ENCODE data around the gene SLC13A4. TPM values are rescaled to one million over a fixed set of nuclear protein-coding genes. Genes with fewer than 3 reads are reported as not detected.
"Not testable (repeated sequence)": the region's sequence is repeated elsewhere in the genome, so short reads cannot be mapped to it uniquely, and the experiment has no call there.

SLC13A4 gene
- total RNA-seq, 1 experiment from 2014 or later: not detected

DNA sequence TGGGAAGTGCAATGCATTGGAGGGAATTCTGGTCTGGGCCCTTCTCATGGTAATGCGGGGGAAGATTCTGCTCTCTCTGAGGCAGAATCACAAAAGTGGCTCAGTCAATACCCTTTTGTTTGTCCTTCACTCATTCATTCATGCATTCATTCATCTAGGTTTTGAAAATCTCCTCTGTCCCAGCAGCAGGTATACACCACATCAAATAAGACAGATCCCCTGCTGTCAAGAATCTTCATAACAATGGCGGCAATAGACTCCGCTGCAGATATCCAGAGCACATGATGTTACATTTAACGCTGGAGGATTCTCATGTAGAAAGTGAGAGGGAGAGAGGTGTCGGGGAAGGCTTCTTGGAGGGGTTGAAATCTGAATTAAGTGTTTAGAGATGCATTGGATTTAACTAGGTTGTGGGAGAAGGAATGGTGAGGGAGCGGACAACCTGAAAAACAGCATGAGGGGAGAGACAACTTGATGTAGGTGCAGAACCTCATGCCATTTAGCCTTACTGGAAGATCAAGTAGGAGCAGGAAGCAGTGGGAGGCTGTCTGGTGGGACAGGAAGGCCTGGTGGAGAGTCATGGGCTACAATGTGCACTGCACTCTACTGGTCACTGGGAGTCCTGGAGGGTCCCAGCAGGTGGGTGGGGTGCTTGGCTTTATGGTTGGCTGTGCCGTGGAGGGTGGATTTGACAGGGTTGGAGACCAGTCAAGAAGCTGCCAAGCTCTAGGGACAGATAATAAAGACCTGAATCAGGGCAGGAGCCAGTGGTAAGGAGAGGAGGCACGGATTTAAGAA is 25.8 kb upstream of the SLC13A4 start:
- DNase-seq (ENCODE audit: extremely low read depth, low read depth): no peak

DNA sequence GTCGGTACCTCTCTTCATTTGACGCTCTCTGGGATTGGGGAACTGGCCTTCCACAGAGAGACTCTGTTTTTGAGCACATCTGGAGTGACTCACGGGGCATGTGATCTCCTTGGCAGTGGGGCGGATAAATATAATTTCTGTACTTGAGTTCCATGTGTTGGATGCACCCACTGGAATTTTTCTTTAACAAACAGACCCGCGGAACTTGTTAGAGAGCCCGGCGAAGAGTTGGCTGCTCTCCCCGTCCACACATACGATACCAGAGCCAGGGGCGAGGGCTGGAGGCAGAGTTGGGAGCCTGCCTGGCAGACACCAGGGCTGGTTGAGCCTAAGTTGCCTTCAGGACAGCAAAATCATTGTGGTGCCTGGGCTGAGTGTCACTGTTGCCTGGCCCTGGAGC is 20.8 kb upstream of the SLC13A4 start, which contains the start of gene FAM180A:
FAM180A (minus strand) TSS at position 44 of the 400 bp plus-strand sequence. CDS start 233 bp downstream, outside the sequence.
- DNase-seq (ENCODE audit: extremely low read depth, low read depth): no peak

GRCh38 chr7:135747366-135747765 is 19.4 kb upstream of the SLC13A4 start:
- no peak for DNase-seq (ENCODE audit: extremely low read depth, low read depth)

DNA sequence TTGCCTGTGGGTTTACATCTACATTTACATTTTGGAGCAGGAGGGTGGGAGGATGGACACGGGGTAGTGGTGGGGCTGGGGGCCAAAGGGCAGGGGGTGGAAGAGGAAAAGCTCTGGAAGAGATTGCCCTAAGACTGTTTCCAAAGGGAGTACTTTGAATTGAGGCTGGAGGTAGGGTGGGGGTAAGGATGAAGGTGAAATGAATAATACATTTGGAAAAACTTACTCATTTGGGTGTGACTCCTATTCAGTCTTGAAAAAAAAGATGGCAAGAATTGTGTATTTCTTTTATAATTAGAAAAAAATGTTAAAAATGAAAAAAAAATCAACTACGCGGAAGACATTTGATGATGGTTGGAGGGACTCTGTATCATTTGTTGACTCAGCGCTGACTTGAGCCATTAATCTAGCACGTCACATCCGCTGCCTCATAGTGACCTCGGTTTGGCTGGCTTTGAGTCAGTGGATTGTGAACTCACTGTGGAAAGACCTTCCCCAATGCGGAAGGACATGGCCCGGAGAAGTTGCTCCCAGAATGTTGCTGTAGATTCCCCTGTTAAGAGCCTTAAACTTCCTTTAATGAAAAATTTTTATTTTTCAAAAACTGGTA is 17.8 kb upstream of the SLC13A4 start:
- peak; percentile 60 for DNase-seq (ENCODE audit: extremely low read depth, low read depth)

DNA sequence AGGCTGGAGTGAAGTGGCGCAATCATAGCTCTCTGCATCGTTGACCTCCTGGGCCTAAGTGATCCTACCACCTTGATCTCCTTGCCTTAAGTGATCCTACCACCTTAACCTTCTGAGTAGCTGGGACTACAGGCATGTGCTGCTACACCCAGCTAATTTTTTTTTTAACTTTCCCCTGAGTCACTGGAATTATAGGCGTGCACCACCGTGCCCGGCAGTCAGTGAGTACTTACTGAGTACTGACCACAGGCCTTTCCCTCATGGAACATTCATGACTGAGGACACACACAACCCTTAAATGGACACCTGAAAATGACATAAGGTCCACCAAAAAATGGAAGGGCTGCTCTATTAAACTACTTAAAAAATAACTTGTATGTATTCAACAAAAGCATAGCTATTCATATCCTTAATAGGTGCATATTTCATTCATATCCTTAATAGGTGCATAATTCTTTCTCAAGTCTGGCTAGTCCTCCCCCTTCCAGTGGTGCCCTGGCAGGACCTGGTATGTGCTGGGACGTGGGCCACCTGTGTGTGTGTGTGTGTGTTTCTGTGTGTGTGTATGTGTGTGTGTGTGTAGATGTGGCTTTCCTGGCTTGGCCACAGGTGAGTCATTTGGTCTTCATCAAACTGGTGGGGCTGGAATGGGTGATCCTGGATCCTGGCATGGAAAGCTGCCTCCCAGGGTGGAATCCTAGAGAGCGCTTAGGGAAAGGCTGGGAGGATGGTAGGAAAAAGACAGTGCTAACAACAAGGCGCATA is 17.1 kb upstream of the SLC13A4 start:
- no peak for DNase-seq (ENCODE audit: extremely low read depth, low read depth)

DNA sequence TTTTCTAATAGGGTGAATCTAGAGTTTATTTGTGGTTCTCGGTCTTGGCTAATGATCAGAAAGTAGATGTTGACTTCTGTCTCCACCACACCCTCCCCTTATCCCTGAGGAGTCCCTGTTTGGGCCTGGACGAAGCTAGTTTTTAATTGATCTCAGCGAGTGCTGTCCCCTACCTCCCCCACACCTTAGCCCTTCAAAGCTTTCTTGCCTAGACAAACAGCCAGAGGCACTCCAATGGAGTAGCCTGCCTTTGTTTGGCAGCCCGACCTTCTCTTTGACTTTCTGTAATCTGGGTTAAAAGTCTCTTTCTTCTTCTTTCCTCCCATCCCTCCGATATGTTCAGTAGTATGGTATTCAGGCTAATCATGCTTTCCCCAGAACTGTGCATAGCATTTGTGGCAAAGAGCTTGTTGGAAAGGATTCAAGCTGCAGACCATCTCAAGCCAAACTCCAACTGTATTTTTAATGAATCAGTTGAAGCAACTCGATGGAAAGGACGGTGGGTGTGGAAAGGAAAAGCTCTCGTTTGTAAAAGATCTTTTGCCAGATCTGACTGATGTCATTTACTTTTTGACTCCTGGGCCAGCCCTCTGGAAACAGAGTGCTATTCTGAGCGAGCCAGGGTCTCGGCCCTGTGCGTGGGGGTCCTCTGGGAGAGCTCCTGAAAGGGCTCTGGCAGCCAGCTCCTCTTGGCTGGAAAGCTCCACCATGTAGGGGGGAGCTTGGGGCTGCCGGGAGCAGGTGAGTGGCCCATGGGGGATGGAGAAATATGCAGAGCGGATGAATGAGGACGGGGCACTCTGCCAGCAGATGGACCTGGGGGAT is 16.1 kb upstream of the SLC13A4 start:
- DNase-seq (ENCODE audit: extremely low read depth, low read depth): no peak

- DNase-seq (ENCODE audit: extremely low read depth, low read depth): no peak
Observed at GRCh38 chr7:135742371-135742770, 14.4 kb upstream of the SLC13A4 start.

DNA sequence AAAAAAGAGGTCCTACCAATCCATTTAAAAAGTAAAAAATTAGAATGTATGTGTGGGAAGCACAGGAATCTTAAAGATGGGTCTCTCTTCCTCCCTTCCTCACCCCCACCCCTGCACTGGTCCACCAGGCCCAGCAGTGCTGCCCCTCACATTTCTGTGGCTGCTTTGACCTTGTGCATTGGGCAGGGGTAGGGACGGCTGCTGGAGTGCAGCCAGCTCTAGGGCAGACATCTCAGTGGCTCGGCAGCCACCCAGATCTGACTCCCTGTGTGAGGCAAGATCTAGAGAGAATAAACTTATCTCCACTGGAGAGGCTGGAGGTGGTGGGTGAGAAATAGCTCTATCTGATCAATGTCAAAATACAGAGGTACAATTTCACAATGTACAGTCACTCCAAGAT is 13.9 kb upstream of the SLC13A4 start:
- no peak for DNase-seq (ENCODE audit: extremely low read depth, low read depth)

GRCh38 chr7:135740889-135741288 is 12.9 kb upstream of the SLC13A4 start:
- DNase-seq (ENCODE audit: extremely low read depth, low read depth): no peak

DNA sequence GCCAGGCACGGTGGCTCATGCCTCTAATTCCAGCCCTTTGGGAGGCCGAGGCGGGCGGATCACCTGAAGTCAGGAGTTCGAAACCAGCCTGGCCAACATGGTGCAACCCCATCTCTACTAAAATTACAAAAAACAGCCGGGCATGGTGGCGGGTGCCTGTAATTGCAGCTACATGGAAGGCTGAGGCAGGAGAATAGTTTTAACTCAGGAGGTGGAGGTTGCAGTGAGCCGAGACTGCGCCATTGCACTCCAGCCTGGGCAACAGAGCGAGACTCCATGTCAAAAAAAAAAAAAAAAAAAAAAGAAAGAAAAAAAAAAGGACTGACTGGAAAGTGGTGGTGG is 9.3 kb upstream of the SLC13A4 start:
- not testable (repeated sequence) for DNase-seq (ENCODE audit: extremely low read depth, low read depth)

DNA sequence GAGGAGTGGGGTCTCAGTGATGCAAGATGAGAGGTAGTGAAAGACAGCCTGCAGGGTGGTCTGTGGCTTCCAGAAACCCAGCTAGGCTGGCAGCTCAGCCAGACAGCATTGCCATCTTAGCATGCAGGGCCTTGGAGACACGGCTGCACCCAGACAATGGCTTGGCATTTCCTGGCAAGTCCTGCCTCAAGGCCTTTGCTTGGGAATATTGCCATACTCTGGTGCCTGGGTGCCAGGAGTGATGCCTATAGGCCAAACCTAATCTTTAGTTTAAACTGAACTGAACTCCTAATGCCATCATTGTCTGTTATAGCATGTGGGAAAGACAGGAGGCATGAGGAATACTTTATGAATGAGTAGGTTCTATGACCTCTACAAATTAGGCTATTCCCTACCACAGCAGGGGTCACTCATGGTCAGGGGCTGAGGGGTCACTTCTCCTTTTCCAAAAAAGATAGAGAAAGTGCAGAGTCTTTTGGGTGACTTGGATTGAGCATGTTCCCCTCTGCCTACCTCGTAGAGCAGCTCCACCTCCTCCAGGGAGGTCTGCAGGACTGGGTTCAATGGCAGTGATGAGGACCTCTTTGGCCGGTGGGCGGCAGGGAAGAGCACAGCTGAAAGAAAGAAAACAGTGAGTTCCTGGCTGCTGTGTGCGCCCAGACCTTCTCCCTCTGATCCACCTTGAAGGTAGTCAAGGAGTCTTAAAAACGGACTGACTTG is 8.8 kb upstream of the SLC13A4 start:
- DNase-seq (ENCODE audit: extremely low read depth, low read depth): no peak

DNA sequence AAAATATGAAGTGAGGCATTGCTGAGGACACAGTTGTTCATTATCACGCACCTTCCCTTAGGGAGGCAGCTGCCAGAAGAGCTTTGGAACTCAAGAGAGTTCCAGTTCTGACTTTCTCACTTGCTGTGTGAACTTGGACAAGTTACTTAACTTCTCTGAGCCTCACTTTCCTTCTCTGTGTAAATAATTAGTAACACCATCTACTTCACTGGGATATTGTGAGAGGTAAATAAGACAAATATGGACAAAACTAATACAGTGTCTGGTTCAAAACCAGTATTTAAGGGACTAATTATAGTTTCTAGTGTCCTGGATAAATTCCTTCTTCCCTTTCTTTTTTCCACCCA is 6.3 kb upstream of the SLC13A4 start:
- no peak for DNase-seq (ENCODE audit: extremely low read depth, low read depth)

- DNase-seq (ENCODE audit: extremely low read depth, low read depth): no peak
Observed at GRCh38 chr7:135733603-135734342, 5.8 kb upstream of the SLC13A4 start.

DNA sequence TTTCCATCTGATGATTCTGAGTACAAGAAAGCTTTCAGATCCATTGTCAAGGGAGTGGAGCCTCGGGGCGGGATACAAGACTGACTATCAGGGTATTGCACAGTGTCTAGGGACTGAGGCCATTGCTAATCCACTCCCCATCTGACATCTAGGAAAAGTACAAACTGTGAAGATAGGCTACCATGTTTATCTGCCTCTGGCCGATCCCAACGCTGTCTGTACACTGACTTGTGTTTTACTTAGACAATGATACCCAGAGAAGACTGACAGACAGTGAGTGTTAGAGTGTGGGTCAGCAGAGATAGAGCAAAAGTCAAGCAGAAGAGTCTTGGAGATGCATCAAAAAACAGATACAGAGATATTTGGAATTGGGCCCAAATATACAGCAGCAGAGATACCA is 3.1 kb upstream of the SLC13A4 start:
- no peak for DNase-seq (ENCODE audit: extremely low read depth, low read depth)

DNA sequence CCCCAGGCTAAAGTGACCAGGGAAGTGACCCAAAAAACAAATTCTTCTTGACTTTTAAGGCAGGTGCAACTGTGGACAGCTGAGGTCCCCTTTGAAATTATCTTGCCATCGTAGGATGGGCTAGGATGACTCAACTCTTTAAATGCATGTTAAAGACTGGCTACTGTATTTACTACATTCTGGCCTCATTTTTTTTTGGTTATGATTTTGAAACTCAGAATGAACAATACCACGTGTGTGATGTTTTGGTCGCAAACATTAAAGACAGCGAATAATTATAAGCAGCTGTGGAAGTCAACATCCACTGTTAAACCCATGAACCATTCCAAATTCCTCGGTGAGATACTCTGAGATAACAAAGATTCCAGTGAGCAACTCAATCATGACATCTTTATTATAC is 1.2 kb upstream of the SLC13A4 start:
- no peak for DNase-seq (ENCODE audit: extremely low read depth, low read depth)

DNA sequence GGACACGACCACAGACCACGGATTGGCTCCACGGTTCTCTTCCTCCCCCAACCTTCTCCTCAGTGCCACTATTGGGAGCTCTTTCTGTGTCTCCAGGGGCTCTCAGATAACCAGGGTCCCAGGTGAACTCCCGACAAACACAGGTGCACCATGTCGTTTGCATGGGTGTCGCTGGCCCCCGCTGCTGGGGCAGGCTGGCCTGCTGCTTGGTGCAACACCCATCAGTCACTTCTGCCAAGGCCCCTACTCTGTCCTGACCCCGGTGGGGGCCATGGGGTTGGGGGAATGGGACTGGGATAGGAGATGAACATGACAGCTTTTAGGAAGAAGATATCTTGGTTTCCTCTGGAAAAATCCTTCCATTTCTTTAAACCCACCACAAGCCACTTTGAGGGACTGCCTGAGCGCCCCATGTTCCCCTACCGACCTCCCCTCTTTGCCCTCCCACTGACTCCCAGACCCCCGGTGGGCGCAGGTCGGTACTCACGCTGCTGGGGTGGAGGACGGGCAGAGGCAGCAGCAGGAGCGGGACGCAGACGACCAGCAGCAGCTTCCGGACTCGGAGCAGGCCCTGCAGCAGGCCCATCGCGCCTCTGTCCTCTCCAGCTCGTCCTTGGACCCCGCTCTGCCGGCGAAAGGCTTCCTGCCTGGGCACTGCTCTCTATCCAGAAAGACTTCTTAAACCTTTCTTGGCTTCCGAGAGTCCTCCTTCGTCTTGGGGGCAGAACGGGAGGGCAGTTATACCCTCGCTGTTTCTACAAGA is 894 bp downstream of the SLC13A4 start:
- no peak for DNase-seq (ENCODE audit: extremely low read depth, low read depth)

DNA sequence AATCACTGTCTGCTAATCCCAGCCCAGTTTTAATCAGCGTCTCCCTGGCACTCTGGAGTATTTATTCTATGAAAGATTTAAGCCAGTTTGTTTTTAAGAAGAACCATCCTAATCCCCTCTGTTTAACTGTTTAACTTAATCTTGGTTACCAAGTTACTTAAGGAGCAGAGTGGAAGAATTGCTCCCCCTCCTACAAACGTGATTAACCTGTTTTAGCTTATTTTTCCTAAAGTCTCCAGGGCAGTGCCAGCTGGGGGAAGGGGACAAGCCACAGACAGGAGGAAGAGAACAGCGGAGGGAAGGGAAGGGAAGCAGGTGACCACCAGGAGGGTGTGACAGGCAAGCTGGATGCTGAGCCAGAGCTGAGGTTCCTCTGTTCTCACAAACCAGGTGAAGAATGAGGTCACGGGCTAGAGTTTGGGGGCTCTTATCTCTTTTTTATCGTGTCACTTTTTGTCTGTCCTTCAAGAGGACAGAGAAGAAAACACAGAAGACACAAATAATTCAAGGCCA is 1.7 kb downstream of the SLC13A4 start:
- DNase-seq (ENCODE audit: extremely low read depth, low read depth): no peak

DNA sequence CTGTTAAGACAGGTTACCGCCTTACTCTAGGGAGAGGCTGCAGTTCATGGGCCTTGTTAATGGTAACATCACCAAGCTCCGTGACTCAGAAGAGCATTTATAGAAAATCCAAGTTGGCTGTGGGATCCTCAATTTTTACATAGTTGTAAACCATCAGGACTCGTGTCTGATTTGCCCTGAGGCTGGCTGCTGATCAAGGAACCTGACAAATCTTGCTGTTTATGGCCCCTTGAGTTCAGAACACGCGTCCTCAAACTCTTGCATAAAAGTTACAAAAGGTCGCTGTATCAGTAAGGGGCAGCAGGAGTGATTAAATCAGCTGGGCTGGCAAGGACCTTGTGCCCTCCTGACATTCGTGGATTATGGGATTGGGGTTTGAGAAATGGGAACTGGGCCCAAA is 4.6 kb downstream of the SLC13A4 start:
- no peak for DNase-seq (ENCODE audit: extremely low read depth, low read depth)

Data from NCI-H460 (cell line).